Testis (tissue), 2 donors: ENCODE measurements around the gene HUS1B.

Experiments
- CTCF ChIP-seq, 3 experiments: fragments of 450-650 bp in 2 of 3; fragments of 200-600 bp in 1 of 3; sonication (generic) in 1 of 3; IDR thresholded peaks; one replicate each; pipeline ENCODE4 v1.5.1; 2016 to 2019; ENCODE audit warnings: antibody characterized with exemption in 3 of 3, mild to moderate bottlenecking in 2 of 3, moderate library complexity in 1 of 3
- POLR2A ChIP-seq: fragments of 450-650 bp; IDR thresholded peaks from one replicate; pipeline ENCODE4 v1.6.1; 2017; ENCODE audit warnings: antibody characterized with exemption, mild to moderate bottlenecking, moderate library complexity

GRCh38 chr6:705047-705446 is 48.1 kb upstream of the HUS1B start:
- TF ChIP-seq CTCF (IDR thresholded peaks at IDR 0.05) (no peak), POLR2A (no peak)
